Testis (tissue), 3 donors: Measurements from ENCODE around the gene ARSA. TPM values are rescaled to one million over a fixed set of nuclear protein-coding genes. Genes with fewer than 3 reads are reported as not detected.

Experiments used
- DNase-seq: peaks from one replicate; pipeline ENCODE4 v3.0.0-alpha.2; 2019
- H3K27ac ChIP-seq, 2 donors: fragments of 200-600 bp; sonication (generic); one replicate each; pipeline ENCODE4 v1.5.1; 2019
- H3K27me3 ChIP-seq: fragments of 200-600 bp; sonication (generic); one replicate; pipeline ENCODE4 v1.5.1; 2019
- H3K36me3 ChIP-seq: fragments of 200-600 bp; sonication (generic); one replicate; pipeline ENCODE4 v1.5.1; 2017; ENCODE audit warnings: low read depth; ENCODE audit errors: missing control alignments
- H3K4me1 ChIP-seq: fragments of 200-600 bp; sonication (generic); one replicate; pipeline ENCODE4 v1.5.1; 2019
- H3K4me3 ChIP-seq, 2 donors: fragments of 200-600 bp; sonication (generic); one replicate each; pipeline ENCODE4 v1.5.1; 2017 to 2019
- H3K9me3 ChIP-seq: fragments of 200-600 bp; sonication (generic); one replicate; pipeline ENCODE4 v1.5.1; 2017
- CTCF ChIP-seq, 3 experiments: fragments of 450-650 bp in 2 of 3; fragments of 200-600 bp in 1 of 3; sonication (generic) in 1 of 3; IDR thresholded peaks; one replicate each; pipeline ENCODE4 v1.5.1; 2016 to 2019; ENCODE audit warnings: antibody characterized with exemption in 3 of 3, mild to moderate bottlenecking in 2 of 3, moderate library complexity in 1 of 3
- POLR2A ChIP-seq: fragments of 450-650 bp; IDR thresholded peaks from one replicate; pipeline ENCODE4 v1.6.1; 2017; ENCODE audit warnings: antibody characterized with exemption, mild to moderate bottlenecking, moderate library complexity
- WGBS, 2 donors: methylation state at CpG; one replicate each; pipeline ENCODE4 v1.1.5; 2018; 5-methylcytosine and 5-hydroxymethylcytosine counted together
- intact Hi-C: fragments of 100-400 bp; cut with DNase I; formaldehyde crosslinking; loops from one replicate; pipeline ENCODE4 v1.15.1; 2023; ENCODE audit warnings: low total_unique reads
- polyA plus RNA-seq: library from polyadenylated mRNA; stranded (reverse); fragments of 350-450 nt; fragmentation: Illumina TruSeq; extraction: RNeasy Lipid Tissue Mini Kit (QIAGEN cat#74804); gene quantifications from one replicate; pipeline ENCODE4 v1.2.3, GENCODE V29; 2014; ENCODE audit warnings: low read depth, low replicate concordance; ENCODE audit not compliant: insufficient read depth
- total RNA-seq, 2 donors: library from RNA; depleted of rRNA; stranded (reverse); fragments of >200 nt; gene quantifications; one replicate each; pipeline ENCODE4 v1.2.3, GENCODE V29; 2016

Gene ARSA
- total and polyA plus RNA-seq, 3 donors from 2014 or later, result 60.9 to 95.9 (median 73.5) TPM

- Histone ChIP-seq H3K27ac (no peak overlapping the region), H3K9me3 (no peaks in the 10 kb centered on the region), H3K4me3 (no peak overlapping the region), H3K27me3 (no peaks in the 10 kb centered on the region), H3K36me3 (no peaks in the 10 kb centered on the region), H3K4me1 (no peaks in the 10 kb centered on the region)
- TF ChIP-seq POLR2A (no peak), CTCF (IDR thresholded peaks at IDR 0.05) (no peak)
- intact Hi-C loops, result no loop called here
- no peak for DNase-seq
- WGBS, 2 donors, result 94 to 96% methylated on average over 11 of the region's 11 CpGs
Observed at GRCh38 chr22:50635591-50635990, 7.6 kb upstream of the ARSA start.

DNA sequence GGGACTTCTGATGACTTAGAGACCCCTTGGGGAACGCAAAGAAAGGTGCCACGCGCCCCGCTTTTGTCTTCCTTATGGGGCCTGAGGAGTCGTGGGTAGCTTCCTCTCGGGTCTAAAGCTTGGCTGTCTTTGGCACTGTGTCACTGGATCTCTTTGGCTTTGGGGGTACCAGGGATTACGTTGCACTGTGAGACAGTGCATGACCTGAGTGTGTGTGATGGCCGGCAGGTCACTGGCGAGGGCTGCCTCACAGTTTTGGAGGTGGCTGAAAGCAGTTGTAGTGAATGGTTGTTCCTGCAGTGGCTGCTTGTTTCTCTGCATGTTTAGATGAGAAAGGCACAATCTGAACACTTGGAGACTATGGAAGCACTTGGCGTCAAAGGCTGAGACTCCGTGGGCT is 5.8 kb upstream of the ARSA start:
- DNase-seq, result no peak
- Histone ChIP-seq H3K27me3 (no peaks in the 10 kb centered on the region), H3K4me1 (no peaks in the 10 kb centered on the region), H3K4me3 (no peak overlapping the region), H3K27ac (no peak overlapping the region), H3K9me3 (no peaks in the 10 kb centered on the region), H3K36me3 (no peaks in the 10 kb centered on the region)
- 79 to 87% methylated on average over 11 of the region's 11 CpGs for WGBS, 2 donors
- intact Hi-C loops, result no loop called here
- TF ChIP-seq CTCF (IDR thresholded peaks at IDR 0.05) (no peak), POLR2A (no peak)

GRCh38 chr22:50633086-50633485 is 5.1 kb upstream of the ARSA start:
- intact Hi-C loops, result no loop called here
- DNase-seq, result peak; percentile 10
- Histone ChIP-seq H3K4me1 (no peaks in the 10 kb centered on the region), H3K36me3 (no peaks in the 10 kb centered on the region), H3K27ac (no peak overlapping the region), H3K4me3 (no peak overlapping the region), H3K27me3 (no peaks in the 10 kb centered on the region), H3K9me3 (no peaks in the 10 kb centered on the region)
- TF ChIP-seq POLR2A (no peak), CTCF (IDR thresholded peaks at IDR 0.05) (no peak)
- WGBS, 2 donors, result 92 to 93% methylated on average over 5 of the region's 5 CpGs

- 88 to 94% methylated on average over 5 of the region's 5 CpGs for WGBS, 2 donors
- H3K27ac ChIP-seq, result no peak overlapping the region
- no peaks in the 10 kb centered on the region for H3K27me3 ChIP-seq
- H3K9me3 ChIP-seq, result no peaks in the 10 kb centered on the region
- TF ChIP-seq CTCF (IDR thresholded peaks at IDR 0.05), result no peak
- no peaks in the 10 kb centered on the region for H3K36me3 ChIP-seq
- no peak overlapping the region for H3K4me3 ChIP-seq
- no peak for DNase-seq
- intact Hi-C loops, result no loop called here
- no peaks in the 10 kb centered on the region for H3K4me1 ChIP-seq
Observed at GRCh38 chr22:50630376-50630775, 2.4 kb upstream of the ARSA start.

- DNase-seq, result no peak
- H3K36me3 ChIP-seq, result no peaks in the 10 kb centered on the region
- TF ChIP-seq CTCF (IDR thresholded peaks at IDR 0.05) (no peak), POLR2A (no peak)
- no peaks in the 10 kb centered on the region for H3K4me1 ChIP-seq
- H3K27ac ChIP-seq, result peak overlapping the region; percentile 12 to 42
- WGBS, 2 donors, result 29 to 35% methylated on average over 16 of the region's 16 CpGs
- no peaks in the 10 kb centered on the region for H3K9me3 ChIP-seq
- peak overlapping the region; percentile 65 to 75 for H3K4me3 ChIP-seq
- intact Hi-C loops, result no loop called here
- no peaks in the 10 kb centered on the region for H3K27me3 ChIP-seq
Observed at GRCh38 chr22:50628543-50629134, 687 bp upstream of the ARSA start.
